Trophoblast cell (in vitro differentiated cells and primary cell): ENCODE measurements around the gene PHF11.

ENCODE experiments used
- DNase-seq, 2 donors: peaks; one replicate each; pipeline ENCODE4 v3.0.0-alpha.2; 2016
- H2AFZ ChIP-seq: 2 replicates; pipeline ENCODE4 v1.6.1; 2013; ENCODE audit warnings: low read length, moderate library complexity, mild to moderate bottlenecking; ENCODE audit not compliant: insufficient read depth, poor library complexity
- H2AK5ac ChIP-seq: 2 replicates; pipeline ENCODE4 v1.6.1; 2013; ENCODE audit warnings: mild to moderate bottlenecking, low read length
- H2BK120ac ChIP-seq: 2 replicates; pipeline ENCODE4 v1.6.1; 2013; ENCODE audit warnings: low read length, mild to moderate bottlenecking, moderate library complexity; ENCODE audit not compliant: insufficient read depth, poor library complexity
- H2BK12ac ChIP-seq: 2 replicates; pipeline ENCODE4 v1.6.1; 2013; ENCODE audit warnings: mild to moderate bottlenecking, low read length, moderate library complexity
- H2BK5ac ChIP-seq: 2 replicates; pipeline ENCODE4 v1.6.1; 2013; ENCODE audit warnings: low read length, low read depth, moderate library complexity, mild to moderate bottlenecking; ENCODE audit not compliant: poor library complexity
- H3K14ac ChIP-seq: 2 replicates; pipeline ENCODE4 v1.6.1; 2013; ENCODE audit warnings: mild to moderate bottlenecking, low read length
- H3K18ac ChIP-seq: 2 replicates; pipeline ENCODE4 v1.6.1; 2013; ENCODE audit warnings: mild to moderate bottlenecking, low read length
- H3K23ac ChIP-seq: 2 replicates; pipeline ENCODE4 v1.6.1; 2013; ENCODE audit warnings: low read length
- H3K27ac ChIP-seq: 2 replicates; pipeline ENCODE4 v1.5.1; 2013; ENCODE audit warnings: low read depth, mild to moderate bottlenecking, inconsistent platforms, low read length, moderate library complexity
- H3K27me3 ChIP-seq: 2 replicates; pipeline ENCODE4 v1.6.1; 2013; ENCODE audit warnings: inconsistent platforms, mild to moderate bottlenecking, low read length, moderate library complexity; ENCODE audit not compliant: insufficient read depth
- H3K36me3 ChIP-seq, 2 experiments: 1 replicate in 1 of 2; 2 replicates in 1 of 2; pipeline ENCODE4 v1.6.1; 2013; ENCODE audit warnings: low read length in 2 of 2, mild to moderate bottlenecking in 2 of 2, moderate library complexity in 1 of 2; ENCODE audit not compliant: insufficient read depth in 2 of 2, control insufficient read depth in 1 of 2
- H3K4ac ChIP-seq: 2 replicates; pipeline ENCODE4 v1.6.1; 2013; ENCODE audit warnings: low read depth, mild to moderate bottlenecking, low read length, moderate library complexity
- H3K4me1 ChIP-seq, 2 experiments: 1 replicate in 1 of 2; 2 replicates in 1 of 2; pipeline ENCODE4 v1.6.1; 2013; ENCODE audit warnings: low read length in 2 of 2, mild to moderate bottlenecking in 2 of 2, moderate library complexity in 1 of 2; ENCODE audit not compliant: insufficient read depth in 2 of 2, control insufficient read depth in 1 of 2
- H3K4me2 ChIP-seq: 2 replicates; pipeline ENCODE4 v1.6.1; 2013; ENCODE audit warnings: inconsistent platforms, mild to moderate bottlenecking, low read length, moderate library complexity
- H3K4me3 ChIP-seq: 2 replicates; pipeline ENCODE4 v1.5.1; 2013; ENCODE audit warnings: mild to moderate bottlenecking, low read depth, low read length, inconsistent platforms
- H3K79me1 ChIP-seq: one replicate; pipeline ENCODE4 v1.6.1; 2013; ENCODE audit warnings: low read length
- H3K79me2 ChIP-seq: 2 replicates; pipeline ENCODE4 v1.6.1; 2013; ENCODE audit warnings: low read length, mild to moderate bottlenecking; ENCODE audit not compliant: control insufficient read depth, insufficient read depth, poor library complexity
- H3K9ac ChIP-seq: 2 replicates; pipeline ENCODE4 v1.6.1; 2013; ENCODE audit warnings: mild to moderate bottlenecking, low read length
- H3K9me3 ChIP-seq: 2 replicates; pipeline ENCODE4 v1.6.1; 2013; ENCODE audit warnings: low read depth, mild to moderate bottlenecking, control low read depth, inconsistent platforms, low read length; ENCODE audit not compliant: insufficient read depth
- H4K12ac ChIP-seq: 2 replicates; pipeline ENCODE4 v1.6.1; 2013; ENCODE audit warnings: low read depth, mild to moderate bottlenecking, low read length, moderate library complexity
- H4K8ac ChIP-seq: 2 replicates; pipeline ENCODE4 v1.6.1; 2013; ENCODE audit warnings: low read depth, mild to moderate bottlenecking, low read length, moderate library complexity
- H4K91ac ChIP-seq: one replicate; pipeline ENCODE4 v1.6.1; 2013; ENCODE audit warnings: low read depth, mild to moderate bottlenecking, low read length, moderate library complexity
- WGBS: extraction: QIAGEN DNeasy Blood & Tissue Kit; methylation state at CpG from one replicate; pipeline ENCODE4 v1.1.7; 2013; ENCODE audit warnings: missing lambda C conversion rate; ENCODE audit not compliant: insufficient read length, insufficient coverage; ENCODE audit errors: extremely low coverage; 5-methylcytosine and 5-hydroxymethylcytosine counted together

PHF11 gene

DNA sequence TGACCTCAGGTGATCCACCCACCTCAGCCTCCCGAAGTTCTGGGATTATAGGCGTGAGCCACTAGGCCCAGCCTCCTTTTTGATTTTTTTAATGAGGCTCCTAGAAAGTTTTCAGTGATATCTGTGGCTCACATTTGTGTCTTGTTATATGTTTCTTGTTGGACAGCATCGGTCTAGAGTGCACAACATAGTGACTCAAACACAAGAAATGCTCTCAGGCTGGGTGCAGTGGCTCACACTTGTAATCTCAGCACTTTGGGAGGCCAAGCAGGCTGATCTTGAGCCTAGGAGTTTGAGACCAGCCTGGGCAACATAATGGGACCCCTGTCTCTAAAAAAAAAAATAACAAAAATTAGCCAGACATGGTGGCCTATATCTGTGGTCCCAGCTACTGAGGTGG is 8.2 kb downstream of the PHF11 start:
- Histone ChIP-seq H2BK12ac (no peak overlapping the region), H3K4me3 (no peak overlapping the region), H3K4me1 (no peaks in the 10 kb centered on the region), H3K9ac (no peak overlapping the region), H4K91ac (no peak overlapping the region), H3K27me3 (no peaks in the 10 kb centered on the region), H4K12ac (no peak overlapping the region), H2BK5ac (no peak overlapping the region), H3K4ac (no peak overlapping the region), H3K79me1 (no peaks in the 10 kb centered on the region), H3K36me3 (no peaks in the 10 kb centered on the region), H3K79me2 (no peaks in the 10 kb centered on the region), H3K4me2 (no peak overlapping the region), H3K27ac (no peak overlapping the region), H2AFZ (no peak overlapping the region), H3K9me3 (no peaks in the 10 kb centered on the region), H3K23ac (no peak overlapping the region), H2AK5ac (no peak overlapping the region), H4K8ac (no peak overlapping the region), H3K18ac (no peak overlapping the region), H2BK120ac (no peak overlapping the region), H3K14ac (no peak overlapping the region)
- WGBS, result no CpG with 5 or more reads among the region's 3 CpGs
- peak in 1 of 2 donors; percentile 15 for DNase-seq

DNA sequence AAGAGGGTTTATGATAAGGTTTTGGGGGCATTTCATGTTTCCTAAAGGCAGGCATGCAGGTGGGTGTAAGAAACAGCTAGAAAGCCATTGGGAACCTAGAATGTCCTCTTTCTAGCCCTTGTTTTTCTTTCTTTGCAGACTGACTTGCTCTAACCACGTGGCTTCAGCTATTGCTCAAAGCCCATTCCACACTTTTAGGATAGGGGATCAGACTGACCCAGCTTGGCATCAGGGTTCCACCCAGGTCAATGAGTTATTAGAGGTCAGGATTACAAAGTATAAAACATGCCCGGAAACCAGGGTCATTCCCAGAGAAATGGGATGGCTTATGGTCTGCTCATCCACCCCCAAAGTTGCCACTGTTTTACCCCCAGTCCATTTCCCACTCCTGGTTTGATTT is 16.8 kb downstream of the PHF11 start:
- Histone ChIP-seq H4K91ac (no peak overlapping the region), H3K14ac (no peak overlapping the region), H3K4me2 (no peak overlapping the region), H3K18ac (no peak overlapping the region), H3K27ac (no peak overlapping the region), H3K9ac (no peak overlapping the region), H2BK120ac (no peak overlapping the region), H4K12ac (no peak overlapping the region), H3K79me1 (no peaks in the 10 kb centered on the region), H2AFZ (no peak overlapping the region), H3K9me3 (no peaks in the 10 kb centered on the region), H2BK5ac (no peak overlapping the region), H3K4ac (no peak overlapping the region), H3K23ac (no peak overlapping the region), H3K79me2 (no peaks in the 10 kb centered on the region), H2AK5ac (no peak overlapping the region), H2BK12ac (no peak overlapping the region), H3K4me3 (no peak overlapping the region), H3K36me3 (peaks cover 0 to 7% of the 10 kb centered on the region in 2 experiments), H4K8ac (no peak overlapping the region), H3K4me1 (peaks cover 2% of the 10 kb centered on the region in 2 experiments), H3K27me3 (no peaks in the 10 kb centered on the region)
- no CpG with 5 or more reads among the region's 2 CpGs for whole genome bisulfite sequencing
- no peak for DNase-seq

DNA sequence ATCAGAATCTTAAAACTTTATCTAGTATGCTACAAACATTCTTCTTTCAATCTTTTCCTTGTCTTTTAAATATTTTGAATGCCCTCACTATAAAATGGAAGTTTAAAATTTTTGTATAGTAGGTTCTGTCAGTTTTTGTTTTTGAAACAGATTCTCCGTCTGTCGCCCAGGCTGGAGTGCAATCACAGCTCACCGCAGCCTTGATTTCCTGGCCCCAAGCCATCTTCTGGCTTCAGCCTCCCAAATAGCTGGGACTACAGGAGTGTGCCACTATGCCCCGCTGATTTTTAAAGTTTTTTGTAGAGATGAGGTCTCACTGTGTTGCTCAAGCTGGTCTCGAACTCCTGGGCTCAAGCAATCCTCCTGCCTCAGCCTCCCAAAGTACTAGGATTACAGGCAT is 20.7 kb downstream of the PHF11 start:
- Histone ChIP-seq H2BK120ac (no peak overlapping the region), H3K4me3 (no peak overlapping the region), H3K36me3 (peaks cover 0 to 7% of the 10 kb centered on the region in 2 experiments), H3K9ac (no peak overlapping the region), H4K8ac (no peak overlapping the region), H4K12ac (no peak overlapping the region), H3K9me3 (no peaks in the 10 kb centered on the region), H3K79me2 (no peaks in the 10 kb centered on the region), H2BK5ac (no peak overlapping the region), H4K91ac (no peak overlapping the region), H2BK12ac (no peak overlapping the region), H2AK5ac (no peak overlapping the region), H3K27me3 (no peaks in the 10 kb centered on the region), H3K18ac (no peak overlapping the region), H3K4me1 (peaks cover 2% of the 10 kb centered on the region in 2 experiments), H3K4ac (no peak overlapping the region), H3K23ac (no peak overlapping the region), H2AFZ (no peak overlapping the region), H3K79me1 (no peaks in the 10 kb centered on the region), H3K27ac (no peak overlapping the region), H3K14ac (no peak overlapping the region), H3K4me2 (no peak overlapping the region)
- WGBS, result no CpG with 5 or more reads among the region's 5 CpGs
- peak in 1 of 2 donors; percentile 52 for DNase-seq

DNA sequence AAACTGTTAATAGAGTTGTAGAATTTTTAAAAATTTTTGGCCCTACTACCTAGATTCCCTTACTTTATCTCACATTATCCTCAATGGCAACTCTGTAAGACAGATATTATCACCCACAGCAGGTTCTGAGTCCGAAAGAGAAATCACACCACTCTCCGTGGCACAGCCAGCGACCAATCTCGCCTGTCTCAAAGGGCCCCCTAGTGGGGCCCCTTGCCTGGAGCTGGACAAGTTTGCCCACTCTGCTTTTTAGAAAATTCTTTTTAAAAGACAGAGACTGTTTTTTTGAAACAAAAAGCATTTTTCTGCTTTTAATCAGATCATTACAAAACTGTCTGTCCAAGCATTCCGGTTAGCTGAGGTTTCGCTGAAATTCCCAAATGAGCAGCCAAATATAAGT is 21.7 kb downstream of the PHF11 start:
- H3K9me3 ChIP-seq, result no peaks in the 10 kb centered on the region
- no peak overlapping the region for H3K14ac ChIP-seq
- H3K4ac ChIP-seq, result no peak overlapping the region
- H3K79me2 ChIP-seq, result no peaks in the 10 kb centered on the region
- no peaks in the 10 kb centered on the region for H3K79me1 ChIP-seq
- H2BK12ac ChIP-seq, result no peak overlapping the region
- peaks cover 2% of the 10 kb centered on the region in 2 experiments for H3K4me1 ChIP-seq
- peak in 1 of 2 donors; percentile 50 for DNase-seq
- no peak overlapping the region for H3K23ac ChIP-seq
- no peak overlapping the region for H4K91ac ChIP-seq
- H3K36me3 ChIP-seq, result peaks cover 0 to 9% of the 10 kb centered on the region in 2 experiments
- H2AFZ ChIP-seq, result no peak overlapping the region
- no peak overlapping the region for H3K18ac ChIP-seq
- H3K4me3 ChIP-seq, result no peak overlapping the region
- H2AK5ac ChIP-seq, result no peak overlapping the region
- H3K4me2 ChIP-seq, result no peak overlapping the region
- no peak overlapping the region for H2BK120ac ChIP-seq
- H3K27me3 ChIP-seq, result no peaks in the 10 kb centered on the region
- H3K27ac ChIP-seq, result no peak overlapping the region
- H4K12ac ChIP-seq, result no peak overlapping the region
- no peak overlapping the region for H2BK5ac ChIP-seq
- no peak overlapping the region for H4K8ac ChIP-seq
- no CpG with 5 or more reads among the region's 6 CpGs for WGBS
- no peak overlapping the region for H3K9ac ChIP-seq
